SU-DHL-6 (cell line): ENCODE data around the gene MARCHF4.

ENCODE experiments used
- CTCF ChIP-seq: fragments of 200-600 bp; sonication (generic); IDR thresholded peaks from one replicate; pipeline ENCODE4 v1.5.1; 2017; ENCODE audit warnings: antibody characterized with exemption, mild to moderate bottlenecking, low read length, moderate library complexity; ENCODE audit not compliant: insufficient read depth, poor library complexity, severe bottlenecking
- EZH2phosphoT487 ChIP-seq: fragments of 200-600 bp; sonication (generic), shearing (Covaris generic); conservative IDR thresholded peaks from 2 replicates; pipeline ENCODE4 v1.6.1; 2018; ENCODE audit warnings: mild to moderate bottlenecking, antibody characterized with exemption, low read length, moderate library complexity, mixed read lengths

GRCh38 chr2:216406826-216407225, 34.5 kb upstream of the MARCHF4 start:
- TF ChIP-seq CTCF (no peak), EZH2phosphoT487 (no peak)
